ENCODE measurements around the gene TRIOBP. TPM values are rescaled to one million over a fixed set of nuclear protein-coding genes. Genes with fewer than 3 reads are reported as not detected.

Gene TRIOBP
- total and polyA plus RNA-seq, 2 of the 13 experiments (the other 11 are each of a cell fraction or from before 2014, with no cell fraction given), result 6.1 to 15.4 TPM

DNA sequence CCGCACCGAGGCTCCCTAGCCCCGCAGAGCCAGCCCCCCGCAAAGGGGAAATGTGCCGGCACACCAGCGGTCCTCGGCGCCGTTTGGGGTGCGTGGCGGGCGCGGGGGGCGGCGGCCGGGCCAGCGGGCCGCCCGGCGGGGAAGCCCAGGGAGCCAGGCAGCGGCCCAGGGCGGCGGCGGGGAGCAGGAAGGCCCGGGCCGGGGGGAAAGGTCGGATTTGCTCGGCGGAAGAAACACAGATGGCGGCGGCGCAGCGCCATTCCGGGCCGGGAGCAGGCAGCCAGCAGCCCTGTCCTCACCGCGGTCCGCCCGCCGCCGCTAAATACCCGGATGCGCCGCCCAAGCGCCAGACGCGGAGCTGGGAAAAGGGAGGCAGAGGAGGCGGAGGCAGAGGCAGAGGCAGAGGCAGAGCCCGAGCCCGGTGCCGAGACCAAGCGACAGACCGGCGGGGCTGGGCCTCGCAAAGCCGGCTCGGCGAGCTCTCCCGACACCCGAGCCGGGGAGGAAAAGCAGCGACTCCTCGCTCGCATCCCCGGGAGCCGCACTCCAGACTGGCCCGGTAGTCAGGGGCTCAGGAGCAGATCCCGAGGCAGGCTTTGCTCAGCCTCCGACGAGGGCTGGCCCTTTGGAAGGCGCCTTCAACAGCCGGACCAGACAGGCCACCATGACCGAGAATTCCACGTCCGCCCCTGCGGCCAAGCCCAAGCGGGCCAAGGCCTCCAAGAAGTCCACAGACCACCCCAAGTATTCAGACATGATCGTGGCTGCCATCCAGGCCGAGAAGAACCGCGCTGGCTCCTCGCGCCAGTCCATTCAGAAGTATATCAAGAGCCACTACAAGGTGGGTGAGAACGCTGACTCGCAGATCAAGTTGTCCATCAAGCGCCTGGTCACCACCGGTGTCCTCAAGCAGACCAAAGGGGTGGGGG lies 108.3 kb downstream of the TRIOBP start (continued):
- TF ChIP-seq ZNF407 (CRISPR knock-in tag; IDR thresholded peaks at IDR 0.05; ENCODE audit: not compliant biosample characterization) (peak; percentile 24), ZNF30 (CRISPR knock-in tag; IDR thresholded peaks at IDR 0.05) (no peak), ZNF737 (CRISPR knock-in tag; IDR thresholded peaks at IDR 0.05; ENCODE audit: borderline replicate concordance) (no peak), PITX1 (CRISPR knock-in tag; IDR thresholded peaks at IDR 0.05) (peak; percentile 61), NAIF1 (CRISPR knock-in tag; IDR thresholded peaks at IDR 0.05; ENCODE audit: borderline replicate concordance) (no peak), PHF8 (CRISPR knock-in tag; IDR thresholded peaks at IDR 0.05) (peak; percentile 73), GTF2F1 (IDR thresholded peaks at IDR 0.05; ENCODE audit: low read length) (peak; percentile 78), ZNF747 (CRISPR knock-in tag; IDR thresholded peaks at IDR 0.05; ENCODE audit: borderline replicate concordance) (0 out of 2 replicates have a peak, but pooled peaks have one; percentile 50), ZNF232 (CRISPR knock-in tag; IDR thresholded peaks at IDR 0.05; ENCODE audit: borderline replicate concordance) (0 out of 2 replicates have a peak, but pooled peaks have one; percentile 18), SALL2 (CRISPR knock-in tag; IDR thresholded peaks at IDR 0.05) (peak; percentile 93; the same call in 1 of the 2 replicates), EP300 (IDR thresholded peaks at IDR 0.05; ENCODE audit: low read depth in 2 of 2, low read length in 2 of 2) (peak; percentile 21 to 54; a peak in 1 of 4 replicates), EP300 (CRISPR knock-in tag; IDR thresholded peaks at IDR 0.05; ENCODE audit: borderline replicate concordance) (peak; percentile 41; the same call in 1 of the 2 replicates), TBP (CRISPR knock-in tag; IDR thresholded peaks at IDR 0.05) (no peak)
- TF ChIP-seq, protein P1, sequence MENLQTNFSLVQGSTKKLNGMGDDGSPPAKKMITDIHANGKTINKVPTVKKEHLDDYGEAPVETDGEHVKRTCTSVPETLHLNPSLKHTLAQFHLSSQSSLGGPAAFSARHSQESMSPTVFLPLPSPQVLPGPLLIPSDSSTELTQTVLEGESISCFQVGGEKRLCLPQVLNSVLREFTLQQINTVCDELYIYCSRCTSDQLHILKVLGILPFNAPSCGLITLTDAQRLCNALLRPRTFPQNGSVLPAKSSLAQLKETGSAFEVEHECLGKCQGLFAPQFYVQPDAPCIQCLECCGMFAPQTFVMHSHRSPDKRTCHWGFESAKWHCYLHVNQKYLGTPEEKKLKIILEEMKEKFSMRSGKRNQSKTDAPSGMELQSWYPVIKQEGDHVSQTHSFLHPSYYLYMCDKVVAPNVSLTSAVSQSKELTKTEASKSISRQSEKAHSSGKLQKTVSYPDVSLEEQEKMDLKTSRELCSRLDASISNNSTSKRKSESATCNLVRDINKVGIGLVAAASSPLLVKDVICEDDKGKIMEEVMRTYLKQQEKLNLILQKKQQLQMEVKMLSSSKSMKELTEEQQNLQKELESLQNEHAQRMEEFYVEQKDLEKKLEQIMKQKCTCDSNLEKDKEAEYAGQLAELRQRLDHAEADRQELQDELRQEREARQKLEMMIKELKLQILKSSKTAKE (CRISPR knock-in tag; IDR thresholded peaks at IDR 0.05; ENCODE audit: borderline replicate concordance), result peak; percentile 65; the same call in 1 of the 2 replicates
- TF ChIP-seq, protein P2, sequence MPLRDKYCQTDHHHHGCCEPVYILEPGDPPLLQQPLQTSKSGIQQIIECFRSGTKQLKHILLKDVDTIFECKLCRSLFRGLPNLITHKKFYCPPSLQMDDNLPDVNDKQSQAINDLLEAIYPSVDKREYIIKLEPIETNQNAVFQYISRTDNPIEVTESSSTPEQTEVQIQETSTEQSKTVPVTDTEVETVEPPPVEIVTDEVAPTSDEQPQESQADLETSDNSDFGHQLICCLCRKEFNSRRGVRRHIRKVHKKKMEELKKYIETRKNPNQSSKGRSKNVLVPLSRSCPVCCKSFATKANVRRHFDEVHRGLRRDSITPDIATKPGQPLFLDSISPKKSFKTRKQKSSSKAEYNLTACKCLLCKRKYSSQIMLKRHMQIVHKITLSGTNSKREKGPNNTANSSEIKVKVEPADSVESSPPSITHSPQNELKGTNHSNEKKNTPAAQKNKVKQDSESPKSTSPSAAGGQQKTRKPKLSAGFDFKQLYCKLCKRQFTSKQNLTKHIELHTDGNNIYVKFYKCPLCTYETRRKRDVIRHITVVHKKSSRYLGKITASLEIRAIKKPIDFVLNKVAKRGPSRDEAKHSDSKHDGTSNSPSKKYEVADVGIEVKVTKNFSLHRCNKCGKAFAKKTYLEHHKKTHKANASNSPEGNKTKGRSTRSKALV (CRISPR knock-in tag; IDR thresholded peaks at IDR 0.05), result no peak
